Measurements from ENCODE around the gene KAT2B. TPM values are rescaled to one million over a fixed set of nuclear protein-coding genes. Genes with fewer than 3 reads are reported as not detected.

The KAT2B gene
- total and polyA plus RNA-seq, 2 of the 13 experiments (the other 11 are each of a cell fraction or from before 2014, with no cell fraction given) = 0.97 to 1.7 TPM

- TF ChIP-seq ZBTB40 (IDR thresholded peaks at IDR 0.05) = no peak
- TF ChIP-seq ZBTB40 (CRISPR knock-in tag; IDR thresholded peaks at IDR 0.05) = no peak
- no peak for TF ChIP-seq CBX1 (IDR thresholded peaks at IDR 0.05; ENCODE audit: low read depth)
- peak; percentile 47 for TF ChIP-seq GATAD2A (CRISPR knock-in tag; IDR thresholded peaks at IDR 0.05)
- TF ChIP-seq BHLHE40 (IDR thresholded peaks at IDR 0.05; ENCODE audit: low read length) = 0 out of 2 replicates have a peak, but pooled peaks have one; percentile 38
- TF ChIP-seq HNF4G (IDR thresholded peaks at IDR 0.05; ENCODE audit: borderline replicate concordance, low read depth, low read length) = peak; percentile 45; the same call in 1 of the 2 replicates
- TF ChIP-seq HNF4G (CRISPR knock-in tag; IDR thresholded peaks at IDR 0.05; ENCODE audit: borderline replicate concordance, low read depth) = no peak
- 0 out of 2 replicates have a peak, but pooled peaks have one; percentile 27 for TF ChIP-seq ZBTB33 (CRISPR knock-in tag; IDR thresholded peaks at IDR 0.05)
- TF ChIP-seq GZF1 (CRISPR knock-in tag; IDR thresholded peaks at IDR 0.05) = no peak
- TF ChIP-seq TGIF2 (CRISPR knock-in tag; IDR thresholded peaks at IDR 0.05) = no peak
- no peak for TF ChIP-seq ZHX1 (CRISPR knock-in tag; IDR thresholded peaks at IDR 0.05; ENCODE audit: low read depth)
- TF ChIP-seq MYPOP (CRISPR knock-in tag; IDR thresholded peaks at IDR 0.05) = no peak
These were observed 102.3 kb downstream of the KAT2B start (continued) for GRCh38 chr3:20142517-20142916.
